Head of caudate nucleus (tissue), 42 donors: ENCODE data around the gene TSSK6.
A peak's percentile ranks its signal among the peaks of the same experiment; 100 is the strongest.

Experiments
- DNase-seq, 42 donors: peaks; one replicate each; pipeline versions ENCODE4 v3.0.0 to v3.0.0-alpha.2; 2020 to 2021; ENCODE audit warnings: mixed read lengths in 7 of 42
- intact Hi-C: fragments of 100-400 bp; cut with DNase I; formaldehyde crosslinking; loops from one replicate; pipeline ENCODE4 v1.15.0; 2022

TSSK6 gene

GRCh38 chr19:19515642-19516519 lies 533 bp upstream of the TSSK6 start, which contains the start of gene NDUFA13:
TSS of gene NDUFA13 (plus strand) at chr19:19516225. CDS start at chr19:19516239, 14 bp downstream.
- intact Hi-C loops = no loop called here
- peak; percentile 79 to 96 (median 92) for DNase-seq

DNA sequence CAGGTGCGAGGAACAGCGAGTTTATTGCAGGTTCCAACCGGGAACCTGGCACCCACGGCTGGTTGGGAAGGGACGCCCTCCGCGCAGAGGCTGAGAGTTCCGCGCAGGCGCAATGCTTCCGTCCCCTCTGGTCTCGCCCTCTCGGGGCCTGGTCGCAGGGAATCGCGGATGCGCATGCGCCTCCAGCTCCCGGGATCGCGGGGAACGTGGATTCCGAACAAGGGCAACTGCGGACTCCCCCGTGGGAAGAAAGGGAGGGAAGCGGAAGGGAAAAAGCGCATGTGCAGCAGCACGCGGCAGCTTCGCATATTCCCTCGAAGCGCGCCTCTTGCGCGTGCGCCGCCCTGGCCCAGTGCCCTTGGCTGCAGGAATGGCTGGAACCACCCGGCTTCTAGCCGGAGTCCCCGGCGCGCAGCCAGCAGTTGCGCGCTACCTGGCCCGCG lies 1.1 kb downstream of the TSSK6 start:
- intact Hi-C loops = no loop called here
- peak in 39 of 42 donors; percentile 29 to 83 (median 65) for DNase-seq

DNA sequence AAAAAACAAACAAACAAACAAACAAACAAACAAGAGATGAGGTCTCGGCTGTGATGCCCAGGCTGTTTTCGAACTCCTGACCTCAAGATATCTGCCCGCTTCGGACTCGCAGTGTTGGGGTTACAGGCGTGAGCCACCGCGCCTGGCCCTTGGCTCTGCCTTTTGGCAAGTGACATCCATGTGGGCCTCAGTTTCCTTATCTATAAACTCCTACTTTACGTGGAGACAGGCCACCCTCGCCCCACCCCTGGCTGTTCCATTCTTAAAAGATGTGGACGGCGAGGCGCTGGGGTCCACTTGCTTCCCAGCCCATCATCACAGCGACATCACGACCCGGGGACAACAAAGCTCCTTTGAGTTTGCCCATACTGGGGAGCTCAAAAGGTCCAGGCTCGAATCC lies 1.7 kb downstream of the TSSK6 start:
- no peak for DNase-seq
- intact Hi-C loops = no loop called here

DNA sequence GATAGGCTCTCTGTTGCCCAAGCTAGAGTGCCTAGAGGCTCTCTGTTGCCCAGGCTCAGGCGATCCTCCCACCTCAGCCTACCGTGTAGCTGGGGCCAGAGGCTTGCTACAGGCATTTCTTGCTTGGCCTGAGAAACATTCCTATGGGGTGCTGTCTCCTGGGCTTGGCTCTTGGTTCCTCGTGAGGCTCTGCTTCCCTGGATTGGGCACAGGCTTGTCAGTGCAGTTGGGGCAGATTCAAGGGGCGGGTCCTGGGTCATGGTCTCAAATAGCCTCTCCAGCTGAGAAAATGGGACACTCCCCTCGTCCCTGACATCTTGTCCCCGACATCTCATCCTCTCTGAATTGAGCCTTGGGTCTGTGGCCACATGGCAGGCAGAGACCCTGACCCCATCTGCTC lies 4.9 kb downstream of the TSSK6 start:
- intact Hi-C loops = no loop called here
- no peak for DNase-seq

DNA sequence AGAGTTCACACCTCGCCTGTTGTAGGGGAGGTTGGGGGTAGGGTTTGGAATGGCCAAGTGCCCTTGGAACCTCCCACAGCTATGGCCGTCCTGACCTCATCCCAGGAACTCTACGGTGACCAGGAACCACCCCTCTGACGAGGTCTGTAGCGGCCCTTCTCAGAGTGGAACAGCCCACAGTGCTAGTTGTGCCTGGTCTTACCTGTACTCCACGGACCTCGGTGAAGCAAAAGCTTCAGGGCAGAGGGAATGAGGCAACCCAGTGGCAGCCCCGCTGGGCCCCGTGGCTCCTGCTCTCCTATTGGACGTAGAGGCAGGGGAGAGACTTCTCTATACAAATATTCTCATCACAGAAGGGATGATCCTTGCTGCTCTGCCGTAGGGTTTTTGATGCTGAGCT lies 7.1 kb downstream of the TSSK6 start:
- intact Hi-C loops = no loop called here
- DNase-seq = no peak

DNA sequence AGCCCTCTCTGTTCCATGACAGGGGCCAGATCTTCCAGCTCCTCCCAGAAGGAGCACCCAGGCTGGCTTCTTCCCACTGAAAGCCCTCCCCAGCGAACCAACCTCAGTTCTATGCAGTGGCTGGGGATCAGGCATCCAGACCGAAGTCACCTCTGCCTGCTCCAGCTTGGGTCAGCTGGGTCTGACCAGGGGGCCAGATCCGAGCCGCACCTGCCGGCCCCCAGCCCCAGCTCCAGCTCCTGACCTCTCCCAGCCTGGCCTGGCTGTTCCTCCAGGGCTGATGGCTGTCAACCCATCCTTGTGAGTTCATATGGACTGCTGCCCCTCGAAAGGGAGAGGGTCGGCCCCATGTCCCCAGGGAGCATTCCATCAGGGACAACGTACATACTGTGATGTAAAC lies 8.0 kb downstream of the TSSK6 start:
- intact Hi-C loops = no loop called here

DNA sequence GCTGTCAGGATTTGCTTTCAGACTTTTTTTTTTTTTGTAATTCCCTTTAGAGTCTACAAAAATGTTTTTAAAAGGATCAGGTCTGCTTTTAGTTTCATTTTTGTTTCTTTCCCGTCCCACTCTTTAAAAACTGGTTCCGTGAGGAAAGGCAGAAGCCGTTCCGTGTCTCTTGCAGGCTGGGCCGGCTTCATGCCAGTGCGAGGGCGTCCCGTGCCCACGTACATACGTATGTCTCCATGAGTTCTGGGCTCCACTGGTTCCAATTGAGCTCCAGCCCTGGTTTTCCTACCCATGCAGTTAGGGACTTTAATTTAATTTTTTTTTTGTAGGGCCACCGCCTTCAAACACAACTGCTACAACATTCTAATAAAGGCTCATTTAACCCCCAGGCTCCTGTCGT lies 8.8 kb downstream of the TSSK6 start:
- DNase-seq = no peak

More for the DNA sequence above, 8.0 kb downstream of the TSSK6 start:
- DNase-seq = no peak

DNA sequence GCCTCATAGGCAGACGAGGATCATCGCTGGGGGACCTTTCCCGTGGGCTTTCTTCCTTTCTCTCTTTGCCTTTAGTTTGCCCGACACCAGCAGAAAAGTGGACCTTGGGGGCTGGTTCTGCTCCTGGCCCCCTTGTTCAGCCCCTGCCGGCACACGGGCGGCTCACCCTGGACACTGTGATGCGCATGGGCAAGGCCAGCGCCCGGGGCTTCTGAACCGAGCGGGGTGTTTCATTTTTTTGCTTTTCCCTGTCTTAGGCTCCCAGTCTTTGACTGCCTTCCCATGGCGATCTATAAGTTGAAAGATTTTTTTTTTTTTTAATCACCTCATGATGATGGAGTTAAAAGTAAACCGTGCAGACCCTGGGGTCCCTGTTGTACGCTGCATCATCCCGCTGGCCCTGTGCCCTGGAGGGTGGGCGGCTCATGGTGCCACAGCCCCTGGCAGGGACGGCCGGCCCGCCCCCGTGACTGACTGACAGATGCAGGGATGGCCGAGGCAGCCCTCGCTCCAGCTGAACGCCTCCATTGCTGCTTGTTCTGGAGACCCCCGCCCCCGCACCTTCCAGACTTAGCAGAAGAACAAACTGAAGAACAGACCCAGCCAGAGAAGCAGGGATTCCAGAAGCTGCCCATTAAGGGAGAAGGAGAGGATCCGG lies 9.6 kb downstream of the TSSK6 start:
- intact Hi-C loops = no loop called here

More for the DNA sequence above, 8.8 kb downstream of the TSSK6 start:
- intact Hi-C loops = no loop called here

DNA sequence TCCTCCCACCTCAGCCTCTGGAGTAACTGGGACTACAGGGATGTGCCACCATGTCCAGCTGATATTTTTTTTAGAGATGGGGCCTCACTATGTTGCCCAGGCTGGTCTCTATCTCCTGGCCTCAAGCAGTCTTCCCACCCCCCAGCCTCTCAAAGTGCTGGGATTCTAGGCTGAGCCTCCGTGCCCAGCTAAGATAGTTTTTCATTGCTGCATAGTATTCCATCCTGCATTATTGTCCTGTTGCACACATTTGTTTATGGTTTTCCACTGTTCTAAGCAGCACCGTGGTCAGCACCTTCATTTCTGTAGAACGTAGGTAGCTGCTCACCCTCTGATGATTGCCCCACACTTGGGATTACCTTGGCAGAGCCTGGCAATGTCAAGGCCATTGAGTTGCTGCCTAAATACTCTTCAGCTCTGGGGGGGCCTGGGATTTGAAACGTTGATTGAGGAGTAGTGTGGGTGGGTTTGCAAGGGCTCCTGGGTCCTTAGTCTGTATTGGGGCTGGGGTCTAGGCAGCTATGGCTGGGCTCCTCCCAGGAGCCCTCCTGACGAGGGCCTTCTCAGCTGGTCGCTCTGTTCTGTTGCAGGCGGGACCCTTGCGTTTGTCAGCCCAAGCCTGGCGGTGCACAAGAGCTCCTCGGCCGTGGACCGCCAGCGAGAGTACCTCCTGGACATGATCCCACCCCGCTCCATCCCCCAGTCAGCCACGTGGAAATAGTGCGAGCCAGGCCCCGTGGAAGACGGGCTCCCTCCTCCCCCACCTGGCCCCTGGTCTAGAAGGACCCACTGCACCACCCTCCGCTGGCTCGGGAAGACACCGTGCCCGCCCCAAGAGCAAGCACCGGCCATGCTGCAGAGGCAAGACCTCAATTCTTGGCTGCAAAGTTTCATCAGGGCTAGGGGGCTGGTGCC lies 10.3 kb downstream of the TSSK6 start:
- no peak for DNase-seq
- intact Hi-C loops = no loop called here

More for the DNA sequence above, 9.6 kb downstream of the TSSK6 start:
- no peak for DNase-seq

- no peak for DNase-seq
- intact Hi-C loops = no loop called here
Measured at GRCh38 chr19:19502808-19503602, 12.3 kb downstream of the TSSK6 start.

- DNase-seq = no peak
- intact Hi-C loops = no loop called here
Measured at GRCh38 chr19:19502281-19502680, 13.1 kb downstream of the TSSK6 start.

- DNase-seq = no peak
- intact Hi-C loops = no loop called here
Measured at GRCh38 chr19:19501798-19502197, 13.6 kb downstream of the TSSK6 start.

GRCh38 chr19:19500975-19501644 lies 14.2 kb downstream of the TSSK6 start:
- intact Hi-C loops = no loop called here

GRCh38 chr19:19499272-19499995 lies 15.9 kb downstream of the TSSK6 start:
- intact Hi-C loops = no loop called here
- DNase-seq = no peak

More at GRCh38 chr19:19500975-19501644, 14.2 kb downstream of the TSSK6 start:
- no peak for DNase-seq

DNA sequence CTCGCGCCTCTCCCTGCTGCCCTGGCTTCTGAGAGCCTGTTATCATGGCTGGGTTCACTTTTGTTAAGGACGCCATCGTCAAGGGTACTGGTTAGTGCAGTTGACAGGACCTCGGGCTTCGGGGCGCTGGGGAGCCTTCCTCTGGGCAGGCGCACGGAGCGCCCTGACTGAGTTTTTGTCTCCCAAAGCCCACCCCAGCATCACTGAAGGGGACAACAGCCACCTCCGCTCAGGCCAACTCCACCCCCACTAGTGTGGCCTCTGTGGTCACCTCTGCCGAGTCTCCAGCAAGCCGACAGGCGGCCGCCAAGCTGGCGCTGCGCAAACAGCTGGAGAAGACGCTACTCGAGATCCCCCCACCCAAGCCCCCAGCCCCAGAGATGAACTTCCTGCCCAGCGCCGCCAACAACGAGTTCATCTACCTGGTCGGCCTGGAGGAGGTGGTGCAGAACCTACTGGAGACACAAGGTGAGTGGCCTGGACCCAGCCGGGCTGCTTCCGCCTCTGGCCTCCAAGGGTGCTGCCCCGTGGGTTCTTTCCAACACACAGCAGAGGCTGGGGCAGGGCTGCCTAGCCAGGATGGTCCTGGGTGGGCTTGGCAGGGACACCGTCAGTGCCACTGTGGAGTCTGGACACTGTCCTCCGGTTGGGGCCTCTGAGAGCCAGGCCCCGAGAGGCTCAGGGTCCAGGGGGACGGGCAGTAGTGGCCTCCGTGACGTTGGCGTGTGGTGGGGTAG lies 16.9 kb downstream of the TSSK6 start:
- intact Hi-C loops = no loop called here
- DNase-seq = no peak
